IMR-90 (cell line): ENCODE results near the gene KCNMA1.

Experiments
- BHLHE40 ChIP-seq: fragments of 150-350 bp; IDR thresholded peaks from 2 replicates; pipeline ENCODE4 v1.6.1; 2016; ENCODE audit warnings: mild to moderate bottlenecking, low read depth, low read length
- CEBPB ChIP-seq: IDR thresholded peaks from 2 replicates; pipeline ENCODE4 v1.6.1; 2012; ENCODE audit warnings: low read depth, low read length, improper control_type of control experiment
- CHD1 ChIP-seq: IDR thresholded peaks from 2 replicates; pipeline ENCODE4 v1.6.1; 2012; ENCODE audit warnings: low read depth, low read length, improper control_type of control experiment
- ELK1 ChIP-seq: fragments of 150-350 bp; IDR thresholded peaks from 2 replicates; pipeline ENCODE4 v1.6.1; 2016; ENCODE audit warnings: low read depth, mild to moderate bottlenecking, low read length, moderate library complexity, borderline replicate concordance
- MAFK ChIP-seq: IDR thresholded peaks from 2 replicates; pipeline ENCODE4 v1.6.1; 2012; ENCODE audit warnings: low read depth, low read length, improper control_type of control experiment
- MAZ ChIP-seq: IDR thresholded peaks from 2 replicates; pipeline ENCODE4 v1.6.1; 2012; ENCODE audit warnings: low read depth, mild to moderate bottlenecking, low read length, improper control_type of control experiment, moderate library complexity, borderline replicate concordance
- MXI1 ChIP-seq: IDR thresholded peaks from 2 replicates; pipeline ENCODE4 v1.6.1; 2012; ENCODE audit warnings: low read depth, mild to moderate bottlenecking, low read length, moderate library complexity, borderline replicate concordance
- POLR2A ChIP-seq: IDR thresholded peaks from 2 replicates; pipeline ENCODE4 v1.6.1; 2012; ENCODE audit warnings: mild to moderate bottlenecking, low read depth, low read length
- RAD21 ChIP-seq: IDR thresholded peaks from 2 replicates; pipeline ENCODE4 v1.6.1; 2012; ENCODE audit warnings: low read length, improper control_type of control experiment
- RCOR1 ChIP-seq: IDR thresholded peaks from 2 replicates; pipeline ENCODE4 v1.6.1; 2012; ENCODE audit warnings: mild to moderate bottlenecking, low read length, improper control_type of control experiment; ENCODE audit not compliant: insufficient replicate concordance
- RFX5 ChIP-seq: IDR thresholded peaks from 2 replicates; pipeline ENCODE4 v1.8.0; 2012; ENCODE audit warnings: low read depth, mild to moderate bottlenecking, low read length, moderate library complexity
- SMC3 ChIP-seq: fragments of 150-350 bp; IDR thresholded peaks from 2 replicates; pipeline ENCODE4 v1.6.1; 2016; ENCODE audit warnings: low read depth, mild to moderate bottlenecking, antibody characterized with exemption, low read length, moderate library complexity
- USF2 ChIP-seq: fragments of 150-350 bp; IDR thresholded peaks from 2 replicates; pipeline ENCODE4 v1.6.1; 2017; ENCODE audit warnings: mild to moderate bottlenecking, antibody characterized with exemption, low read length, low read depth
- TF ChIP-seq, protein P1 (sequence below): conservative IDR thresholded peaks from 2 replicates; pipeline ENCODE4 v1.5.1; 2012; ENCODE audit warnings: mild to moderate bottlenecking, low read depth, low read length, improper control_type of control experiment

DNA sequence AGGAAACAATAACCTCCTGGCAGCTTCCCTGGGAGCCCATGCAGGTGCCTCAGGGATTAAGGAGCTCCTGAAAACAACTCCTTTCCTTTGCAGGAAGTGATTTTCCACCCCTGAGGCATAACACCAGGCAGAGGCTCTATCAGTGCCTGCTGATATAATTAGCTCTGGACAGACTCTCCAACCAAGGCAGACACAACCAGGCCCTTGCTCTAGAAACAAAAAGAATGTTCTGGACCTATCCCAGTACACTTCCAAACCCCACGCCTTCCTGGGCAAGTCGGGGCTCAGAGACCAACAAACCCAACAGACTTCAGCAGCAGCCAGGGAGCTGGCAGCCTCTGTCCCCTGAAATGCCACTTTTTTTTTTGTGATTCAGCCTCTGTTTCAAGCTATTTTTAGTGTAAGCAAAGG lies 247.1 kb downstream of the KCNMA1 start:
- TF ChIP-seq POLR2A, result no peak
- TF ChIP-seq, protein P1, sequence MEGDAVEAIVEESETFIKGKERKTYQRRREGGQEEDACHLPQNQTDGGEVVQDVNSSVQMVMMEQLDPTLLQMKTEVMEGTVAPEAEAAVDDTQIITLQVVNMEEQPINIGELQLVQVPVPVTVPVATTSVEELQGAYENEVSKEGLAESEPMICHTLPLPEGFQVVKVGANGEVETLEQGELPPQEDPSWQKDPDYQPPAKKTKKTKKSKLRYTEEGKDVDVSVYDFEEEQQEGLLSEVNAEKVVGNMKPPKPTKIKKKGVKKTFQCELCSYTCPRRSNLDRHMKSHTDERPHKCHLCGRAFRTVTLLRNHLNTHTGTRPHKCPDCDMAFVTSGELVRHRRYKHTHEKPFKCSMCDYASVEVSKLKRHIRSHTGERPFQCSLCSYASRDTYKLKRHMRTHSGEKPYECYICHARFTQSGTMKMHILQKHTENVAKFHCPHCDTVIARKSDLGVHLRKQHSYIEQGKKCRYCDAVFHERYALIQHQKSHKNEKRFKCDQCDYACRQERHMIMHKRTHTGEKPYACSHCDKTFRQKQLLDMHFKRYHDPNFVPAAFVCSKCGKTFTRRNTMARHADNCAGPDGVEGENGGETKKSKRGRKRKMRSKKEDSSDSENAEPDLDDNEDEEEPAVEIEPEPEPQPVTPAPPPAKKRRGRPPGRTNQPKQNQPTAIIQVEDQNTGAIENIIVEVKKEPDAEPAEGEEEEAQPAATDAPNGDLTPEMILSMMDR, result no peak
- no peak for TF ChIP-seq MXI1
- no peak for TF ChIP-seq RFX5
- TF ChIP-seq RCOR1, result no peak
- no peak for TF ChIP-seq MAFK
- TF ChIP-seq BHLHE40, result no peak
- no peak for TF ChIP-seq RAD21
- TF ChIP-seq USF2, result no peak
- no peak for TF ChIP-seq CHD1
- TF ChIP-seq ELK1, result no peak
- no peak for TF ChIP-seq CEBPB
- no peak for TF ChIP-seq MAZ
- TF ChIP-seq SMC3, result no peak
